OCI-LY3 (cell line): Measurements from ENCODE around the gene CDK3.

ENCODE experiments used
- H2AFZ ChIP-seq: fragments of 200-600, 300-600 bp; shearing (Covaris generic); 2 replicates; pipeline ENCODE4 v1.6.0; 2014; ENCODE audit warnings: antibody characterized with exemption, low read depth, low read length
- H3K27ac ChIP-seq: fragments of 200-600, 300-600 bp; sonication (generic); 2 replicates; pipeline ENCODE4 v1.5.1; 2014; ENCODE audit warnings: mild to moderate bottlenecking, low read length, moderate library complexity, mixed read lengths
- H3K27me3 ChIP-seq: fragments of 200-600, 300-600 bp; sonication (generic); 2 replicates; pipeline ENCODE4 v1.6.1; 2014; ENCODE audit warnings: low read depth, low read length, mixed read lengths
- H3K36me3 ChIP-seq: fragments of 200-600, 300-600 bp; sonication (generic); replicated peaks from 2 replicates; pipeline ENCODE3; 2014; ENCODE audit warnings: low read depth, low read length, mixed read lengths
- H3K4me1 ChIP-seq: fragments of 300-600, 200-600 bp; sonication (generic); 2 replicates; pipeline ENCODE4 v1.6.1; 2014; ENCODE audit warnings: low read length, mixed read lengths
- H3K4me2 ChIP-seq: fragments of 200-600, 300-600 bp; sonication (generic); 2 replicates; pipeline ENCODE4 v1.6.1; 2014; ENCODE audit warnings: low read length, mixed read lengths
- H3K4me3 ChIP-seq: fragments of 300-600, 200-600 bp; sonication (generic); 2 replicates; pipeline ENCODE4 v1.5.1; 2014; ENCODE audit warnings: antibody characterized with exemption, mild to moderate bottlenecking, low read length, moderate library complexity
- H3K79me2 ChIP-seq: fragments of 300-600, 200-600 bp; shearing (Covaris generic); 2 replicates; pipeline ENCODE4 v1.6.1; 2014; ENCODE audit warnings: mild to moderate bottlenecking, low read length, mixed read lengths
- H3K9ac ChIP-seq: fragments of 300-600, 200-600 bp; shearing (Covaris generic); 2 replicates; pipeline ENCODE4 v1.6.0; 2014; ENCODE audit warnings: mild to moderate bottlenecking, low read length, moderate library complexity
- H3K9me3 ChIP-seq: fragments of 200-600, 300-600 bp; shearing (Covaris generic); 2 replicates; pipeline ENCODE4 v1.6.1; 2014; ENCODE audit warnings: low read length, mixed read lengths; ENCODE audit not compliant: insufficient read depth
- H4K20me1 ChIP-seq: fragments of 200-600, 300-600 bp; sonication (generic); 2 replicates; pipeline ENCODE4 v1.6.1; 2016; ENCODE audit warnings: low read length, mixed read lengths; ENCODE audit not compliant: insufficient read depth
- EZH2phosphoT487 ChIP-seq: fragments of 200-600 bp; shearing (Covaris generic); IDR thresholded peaks from 2 replicates; pipeline ENCODE4 v1.6.1; 2018; ENCODE audit warnings: antibody characterized with exemption, mixed run types, low read depth
- TF ChIP-seq, protein P1 (sequence below): fragments of 200-600, 300-600 bp; sonication (generic); IDR thresholded peaks from 2 replicates; pipeline ENCODE4 v1.5.1; 2014; ENCODE audit warnings: antibody characterized with exemption, low read length, low read depth

Gene CDK3

DNA sequence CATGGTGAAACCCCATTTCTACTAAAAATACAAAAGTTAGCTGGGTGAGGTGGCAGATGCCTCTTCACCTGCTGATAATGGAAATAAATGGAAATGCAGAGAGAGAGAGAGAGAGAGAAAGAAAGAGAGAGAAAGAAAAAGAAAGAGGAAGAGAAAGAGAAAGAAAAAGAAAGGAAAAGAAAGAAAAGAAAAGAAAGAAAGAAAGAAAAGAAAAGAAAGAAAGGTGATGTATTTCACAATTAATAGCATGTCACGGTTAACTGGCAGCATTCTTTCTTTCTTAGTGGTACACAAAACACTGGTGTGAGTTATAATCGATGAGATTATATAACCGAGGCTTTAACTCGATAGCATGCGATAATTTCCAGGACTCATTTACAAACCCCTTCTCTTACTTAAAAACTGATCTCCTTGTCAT, 24.9 kb upstream of the CDK3 start:
- Histone ChIP-seq H4K20me1 (no peaks in the 10 kb centered on the region), H3K9me3 (no peaks in the 10 kb centered on the region), H3K36me3 (no peaks in the 10 kb centered on the region), H3K4me1 (peaks cover 9% of the 10 kb centered on the region), H3K9ac (no peak overlapping the region), H3K27ac (no peak overlapping the region), H3K27me3 (no peaks in the 10 kb centered on the region), H3K4me2 (no peak overlapping the region), H2AFZ (no peak overlapping the region), H3K79me2 (peaks cover 9% of the 10 kb centered on the region), H3K4me3 (no peak overlapping the region)
- no peak for TF ChIP-seq EZH2phosphoT487
- TF ChIP-seq, protein P1, sequence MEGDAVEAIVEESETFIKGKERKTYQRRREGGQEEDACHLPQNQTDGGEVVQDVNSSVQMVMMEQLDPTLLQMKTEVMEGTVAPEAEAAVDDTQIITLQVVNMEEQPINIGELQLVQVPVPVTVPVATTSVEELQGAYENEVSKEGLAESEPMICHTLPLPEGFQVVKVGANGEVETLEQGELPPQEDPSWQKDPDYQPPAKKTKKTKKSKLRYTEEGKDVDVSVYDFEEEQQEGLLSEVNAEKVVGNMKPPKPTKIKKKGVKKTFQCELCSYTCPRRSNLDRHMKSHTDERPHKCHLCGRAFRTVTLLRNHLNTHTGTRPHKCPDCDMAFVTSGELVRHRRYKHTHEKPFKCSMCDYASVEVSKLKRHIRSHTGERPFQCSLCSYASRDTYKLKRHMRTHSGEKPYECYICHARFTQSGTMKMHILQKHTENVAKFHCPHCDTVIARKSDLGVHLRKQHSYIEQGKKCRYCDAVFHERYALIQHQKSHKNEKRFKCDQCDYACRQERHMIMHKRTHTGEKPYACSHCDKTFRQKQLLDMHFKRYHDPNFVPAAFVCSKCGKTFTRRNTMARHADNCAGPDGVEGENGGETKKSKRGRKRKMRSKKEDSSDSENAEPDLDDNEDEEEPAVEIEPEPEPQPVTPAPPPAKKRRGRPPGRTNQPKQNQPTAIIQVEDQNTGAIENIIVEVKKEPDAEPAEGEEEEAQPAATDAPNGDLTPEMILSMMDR: no peak

- Histone ChIP-seq H3K4me3 (no peak overlapping the region), H3K27me3 (no peaks in the 10 kb centered on the region), H4K20me1 (no peaks in the 10 kb centered on the region), H3K4me2 (no peak overlapping the region), H3K79me2 (peaks cover 9% of the 10 kb centered on the region), H3K4me1 (peaks cover 10% of the 10 kb centered on the region), H3K9me3 (no peaks in the 10 kb centered on the region), H3K27ac (no peak overlapping the region), H3K36me3 (no peaks in the 10 kb centered on the region), H2AFZ (no peak overlapping the region), H3K9ac (no peak overlapping the region)
- TF ChIP-seq EZH2phosphoT487: no peak
- TF ChIP-seq, protein P1: no peak
Measured at GRCh38 chr17:75976175-75976848, 24.3 kb upstream of the CDK3 start.

DNA sequence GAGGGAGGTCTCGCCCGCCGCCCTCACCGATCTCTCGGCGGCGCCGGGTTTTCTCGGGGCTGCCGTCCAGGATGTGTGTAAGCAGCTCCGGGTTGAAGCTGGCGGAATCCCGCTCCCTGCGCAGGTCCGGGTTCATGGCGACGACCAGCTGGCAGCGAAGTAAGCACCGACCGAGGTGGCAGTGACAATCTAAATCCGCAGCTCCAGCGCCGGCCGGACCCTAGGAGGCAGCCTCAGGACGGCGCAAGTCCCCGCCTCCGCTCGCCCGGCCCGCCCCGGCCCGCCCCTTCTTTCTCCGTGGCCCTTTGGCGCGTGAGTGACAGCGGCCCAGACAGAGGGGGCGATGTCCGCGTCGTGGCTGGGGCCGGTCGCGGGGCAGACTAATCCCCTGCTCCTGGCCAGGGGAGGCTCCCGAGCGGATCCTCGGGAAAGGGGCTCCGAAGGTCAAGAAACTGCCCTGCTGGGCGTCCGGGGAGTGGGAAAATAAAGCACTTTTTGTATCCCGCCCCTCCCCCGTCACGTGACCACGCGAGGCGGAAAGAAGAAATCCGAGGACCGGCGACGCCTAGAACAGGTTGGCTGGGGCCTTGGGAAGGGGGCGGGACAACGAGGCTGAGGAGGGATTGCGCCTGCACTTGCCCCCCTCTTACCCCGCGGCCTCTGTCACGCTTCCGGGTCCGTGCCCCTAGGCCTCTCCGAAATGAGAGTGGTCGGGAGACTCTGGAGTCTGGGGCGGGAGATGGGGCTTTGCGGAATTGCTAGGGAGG, 21.5 kb upstream of the CDK3 start, which contains the start of the genes ACOX1 and TEN1:
Gene ACOX1, minus strand, starts transcription at position 229 of the 767 bp plus-strand sequence. Its CDS starts 93 bp downstream, at position 136.
Gene TEN1, plus strand, starts transcription at position 303 of the 767 bp plus-strand sequence. CDS start 6,953 bp downstream, outside the sequence.
- H3K4me1 ChIP-seq: peaks cover 15% of the 10 kb centered on the region

More for the DNA sequence above, 21.5 kb upstream of the CDK3 start, which contains the start of the genes ACOX1 and TEN1:
- TF ChIP-seq, protein P1: peak; percentile 24; the same call in 1 of the 2 replicates
- no peak for TF ChIP-seq EZH2phosphoT487
- Histone ChIP-seq H3K9ac (peak within 1 kb of the TSS; percentile 93), H3K4me2 (peak within 1 kb of the TSS; percentile 96), H3K4me3 (peak within 1 kb of the TSS; percentile 86), H3K9me3 (no peaks in the 10 kb centered on the region), H3K79me2 (peaks cover 9% of the 10 kb centered on the region), H3K36me3 (no peaks in the 10 kb centered on the region), H2AFZ (peak within 1 kb of the TSS; percentile 96), H4K20me1 (no peaks in the 10 kb centered on the region), H3K27ac (peak within 1 kb of the TSS; percentile 76), H3K27me3 (no peaks in the 10 kb centered on the region)
